G401.6 (cell line): ENCODE results near the gene ZNHIT1.

Experiments
- FAIRE-seq: peaks from 2 replicates; lab custom pipeline; 2012; peaks lifted over from hg19 to GRCh38; lab: Jason Lieb, UNC

The ZNHIT1 gene

DNA sequence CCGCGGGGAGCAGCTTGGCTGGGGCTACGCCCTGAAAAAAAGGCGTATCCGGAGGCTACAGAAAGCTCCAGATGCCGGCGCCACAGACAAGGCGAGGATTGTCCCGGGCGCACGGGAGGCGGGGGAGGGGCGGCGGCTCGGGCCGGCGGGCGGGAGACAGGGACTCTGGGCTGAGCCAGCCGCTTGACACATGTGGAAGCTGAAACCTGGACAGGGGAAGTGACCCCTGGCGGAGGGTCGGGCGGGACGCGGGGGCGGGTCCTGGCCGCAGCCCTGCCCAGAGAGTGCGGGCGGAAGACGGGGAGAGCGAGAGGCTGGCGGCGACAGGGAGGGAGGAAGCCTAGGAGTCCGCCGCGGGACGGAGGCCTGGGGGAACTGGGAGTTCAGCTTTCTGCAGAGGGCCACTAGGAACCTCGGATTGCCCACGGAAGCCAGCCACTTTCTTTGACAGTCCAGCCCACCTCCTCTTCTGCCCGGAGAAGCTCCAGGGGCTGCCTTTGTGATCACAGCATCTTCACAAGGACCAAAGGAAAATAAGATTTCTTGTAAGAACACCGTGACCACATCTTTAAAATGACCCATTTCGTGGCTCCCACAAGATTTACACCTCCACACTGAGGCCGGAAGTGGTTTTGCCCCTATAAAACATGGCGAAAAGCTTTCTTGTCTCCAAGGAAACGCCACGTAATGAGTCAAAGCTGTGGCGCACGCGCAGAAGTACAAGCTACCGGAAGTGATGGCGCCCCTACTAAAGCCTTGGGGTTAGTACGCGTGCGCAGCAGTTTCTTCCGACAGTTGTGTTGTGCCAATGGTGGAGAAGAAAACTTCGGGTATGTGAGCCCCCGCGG, at the start of gene ZNHIT1, which contains the start of gene PLOD3:
TSS of gene ZNHIT1 (plus strand) at position 778 of the 848 bp plus-strand sequence. CDS start at position 809, 31 bp downstream.
TSS of gene PLOD3 (minus strand) at position 194 of the 848 bp plus-strand sequence. CDS start 307 bp downstream, outside the sequence.
- FAIRE-seq, result peak; percentile 98

DNA sequence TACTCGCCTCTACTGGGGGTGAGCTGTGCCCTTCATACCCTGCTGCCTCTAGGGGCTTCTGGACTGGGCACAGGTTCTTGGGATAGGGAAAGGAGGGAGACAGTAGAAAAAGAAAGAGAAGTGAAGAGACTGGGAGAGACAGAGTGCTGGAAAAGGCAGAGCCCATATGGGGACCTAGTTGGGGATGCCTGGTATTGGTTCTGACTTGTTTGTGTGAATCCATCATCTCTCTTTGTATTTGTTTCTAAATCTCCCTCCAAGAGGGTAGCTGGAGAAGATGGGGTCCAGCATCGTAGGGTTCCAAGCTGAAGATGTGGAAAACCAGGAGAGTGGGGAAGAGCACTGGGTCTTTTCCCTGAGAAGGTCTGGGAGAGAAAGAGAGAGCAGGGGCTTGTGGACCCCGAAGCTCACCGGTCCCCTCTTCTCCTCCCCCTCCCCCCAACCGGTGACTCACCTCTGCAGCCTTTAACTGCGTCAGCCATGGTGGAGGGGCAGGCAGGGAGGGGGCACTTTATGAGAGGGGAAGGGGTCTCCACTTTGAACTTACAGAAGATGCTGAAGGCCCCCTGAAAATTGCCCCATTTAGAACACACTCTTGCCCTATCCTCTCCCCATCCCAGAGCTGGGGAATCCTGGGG, 49.4 kb upstream of the ZNHIT1 start:
- FAIRE-seq, result no peak

DNA sequence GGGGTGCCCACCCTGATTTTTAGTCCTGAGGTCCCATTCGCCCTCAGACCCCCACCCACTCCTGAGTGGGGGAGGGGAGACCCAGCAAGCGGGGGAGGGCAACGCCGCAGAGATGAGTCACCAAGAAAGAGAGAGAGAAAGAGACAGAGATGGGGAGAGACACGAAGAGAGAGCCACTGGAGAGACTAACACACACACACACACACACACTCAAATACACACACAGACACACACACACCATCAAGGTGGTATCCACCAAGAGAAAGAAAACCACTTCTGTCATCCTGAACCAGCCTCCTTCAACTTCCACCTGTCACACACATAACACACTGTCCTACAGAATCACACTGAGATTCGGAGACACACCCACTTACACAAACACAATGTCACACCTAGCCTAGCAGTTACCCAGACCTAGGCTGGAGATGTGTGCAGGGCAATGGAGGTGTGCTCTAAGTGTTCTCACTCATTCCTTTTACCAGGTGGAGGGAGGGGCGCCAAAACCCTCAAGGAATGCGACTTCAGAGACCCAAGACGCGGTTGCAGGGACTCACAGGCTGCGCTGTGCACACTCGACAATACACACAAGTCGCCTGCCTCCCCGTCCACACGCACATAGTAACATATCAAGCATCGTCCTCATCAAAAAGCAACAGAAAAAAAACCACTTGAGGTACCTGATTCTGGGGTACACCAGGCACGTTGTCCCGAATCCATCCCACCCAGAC, 48.7 kb upstream of the ZNHIT1 start:
- FAIRE-seq, result no peak

DNA sequence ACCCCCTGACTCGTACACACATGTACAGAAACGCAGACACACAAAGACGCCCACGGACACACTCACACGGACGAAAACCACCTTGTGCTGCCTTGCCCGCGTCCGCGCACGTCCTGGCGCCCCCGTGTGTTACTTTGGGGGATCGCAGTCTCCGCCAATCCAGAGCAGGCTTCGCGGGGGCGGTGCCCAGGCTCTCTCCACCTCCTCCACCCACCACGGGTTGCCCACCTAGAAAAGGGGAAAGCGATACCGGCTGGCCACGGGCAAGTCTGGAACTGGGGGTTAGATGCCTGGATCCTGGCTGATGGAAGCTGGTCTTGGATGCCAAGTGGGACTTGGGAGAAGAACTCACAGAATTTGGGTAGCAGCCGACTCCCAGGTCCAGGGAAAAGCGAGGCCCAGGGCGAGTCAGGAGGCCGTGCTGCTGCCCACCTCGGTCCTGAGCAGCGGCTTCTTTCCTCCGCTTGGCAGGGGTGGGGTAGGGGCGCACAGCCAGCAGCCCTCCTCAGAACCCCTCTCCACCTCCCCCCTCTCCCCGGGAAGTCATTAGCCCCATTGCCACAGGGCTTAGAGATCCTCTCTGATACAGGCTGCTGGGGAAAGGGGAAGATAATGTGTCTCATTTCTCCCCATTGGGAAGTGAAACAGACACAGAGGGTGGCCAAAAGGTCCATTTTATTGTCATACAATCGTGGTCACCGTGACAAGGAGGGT, 48.0 kb upstream of the ZNHIT1 start:
- FAIRE-seq, result no peak

DNA sequence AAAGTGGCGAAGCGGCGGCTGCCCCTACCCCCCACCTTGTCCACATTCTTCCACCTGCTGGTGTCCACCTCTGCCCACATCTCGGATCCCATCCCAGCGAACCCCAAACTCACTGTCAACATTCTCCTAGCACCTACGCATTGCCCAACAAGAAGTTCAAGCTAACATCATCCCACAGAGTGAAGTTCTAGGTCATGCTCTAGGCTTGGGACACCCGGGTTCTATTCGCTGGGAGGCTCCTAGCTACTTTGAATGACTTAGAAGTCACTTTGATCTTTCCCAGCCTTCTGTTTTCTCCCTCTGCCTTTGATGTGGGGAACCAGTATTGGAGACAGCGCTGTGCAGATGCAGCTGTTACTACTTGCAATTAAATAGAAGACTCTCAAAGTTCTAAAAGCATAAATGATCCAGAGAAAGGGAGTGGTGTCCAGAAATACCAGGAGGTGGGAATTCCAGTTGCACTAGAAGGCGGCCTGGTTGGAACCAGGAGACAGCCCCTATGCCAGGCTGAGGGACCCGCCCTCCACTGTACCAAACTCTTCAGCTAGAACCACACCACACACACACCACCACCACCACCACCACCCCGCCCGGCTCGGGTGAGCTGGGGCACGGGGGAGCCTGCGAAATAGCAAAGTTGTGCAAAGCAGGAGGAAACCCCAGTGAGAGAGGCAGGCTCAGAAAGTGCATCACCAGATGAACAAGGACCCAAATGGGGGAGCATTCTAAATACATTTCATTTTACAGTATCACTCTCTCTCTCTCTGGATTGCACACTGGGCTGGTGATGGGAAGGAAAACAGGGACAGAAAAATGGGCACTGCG, 47.1 kb upstream of the ZNHIT1 start:
- no peak for FAIRE-seq

DNA sequence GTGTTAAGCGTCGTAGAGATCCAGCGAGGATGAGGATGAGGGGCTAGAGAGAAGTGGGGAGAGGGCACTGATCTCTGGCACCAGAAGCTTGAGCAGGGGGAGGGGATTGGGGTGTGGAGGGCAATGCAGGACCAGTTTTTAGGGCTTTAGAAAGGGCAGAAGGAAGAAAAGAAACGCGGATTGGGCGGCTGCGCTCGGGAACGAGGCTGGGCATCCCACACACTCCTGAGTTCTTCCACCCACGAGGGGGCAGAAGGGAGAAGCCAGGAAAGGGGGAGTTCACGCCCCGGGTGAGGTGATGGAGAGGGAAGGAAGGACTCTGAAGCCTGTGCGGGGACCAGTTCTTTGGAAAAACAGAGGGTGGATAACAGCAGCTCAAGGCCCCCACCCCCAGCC, 46.5 kb upstream of the ZNHIT1 start:
- FAIRE-seq, result no peak

DNA sequence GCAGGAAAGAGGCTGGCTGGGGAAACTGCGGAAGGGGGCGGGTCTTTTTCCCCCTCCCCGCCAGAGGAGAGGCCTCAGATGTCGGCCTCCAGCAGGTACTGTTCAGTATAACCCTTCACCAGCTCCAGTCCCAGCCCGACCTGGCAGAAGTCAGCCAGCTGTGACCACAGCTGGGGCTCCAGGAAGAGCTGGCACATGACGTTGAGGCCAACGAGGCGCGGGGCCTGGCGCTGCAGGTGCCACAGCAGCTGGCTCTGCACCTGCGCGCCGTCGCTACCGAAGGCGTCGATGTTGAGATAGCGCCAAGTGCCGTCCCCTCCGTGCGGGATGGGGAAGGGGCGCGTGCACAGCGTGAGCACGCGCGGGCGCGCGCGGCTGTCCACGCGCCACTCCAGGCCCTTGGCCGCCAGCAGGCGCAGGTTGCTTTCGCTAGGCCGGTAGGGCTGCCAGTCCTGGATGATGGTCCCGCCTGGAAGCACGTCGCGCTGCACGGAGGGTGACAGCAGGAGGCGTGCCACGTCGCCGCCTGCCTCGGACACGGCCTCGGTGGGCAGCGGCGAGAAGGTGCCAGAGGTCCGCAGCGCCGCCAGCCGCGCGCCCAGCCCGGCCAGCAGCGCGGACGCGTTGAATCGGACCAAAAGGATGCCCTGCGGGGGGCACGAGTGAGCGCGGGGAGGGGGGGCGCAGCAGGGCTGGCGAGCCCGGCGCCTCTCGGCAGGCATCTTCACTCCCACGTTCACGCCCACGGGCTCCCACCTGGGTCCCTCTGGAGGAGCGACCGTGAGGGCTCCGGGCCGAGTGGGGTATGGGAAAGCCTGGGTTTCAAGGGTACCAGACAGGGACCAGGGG, 45.7 kb upstream of the ZNHIT1 start:
- no peak for FAIRE-seq

DNA sequence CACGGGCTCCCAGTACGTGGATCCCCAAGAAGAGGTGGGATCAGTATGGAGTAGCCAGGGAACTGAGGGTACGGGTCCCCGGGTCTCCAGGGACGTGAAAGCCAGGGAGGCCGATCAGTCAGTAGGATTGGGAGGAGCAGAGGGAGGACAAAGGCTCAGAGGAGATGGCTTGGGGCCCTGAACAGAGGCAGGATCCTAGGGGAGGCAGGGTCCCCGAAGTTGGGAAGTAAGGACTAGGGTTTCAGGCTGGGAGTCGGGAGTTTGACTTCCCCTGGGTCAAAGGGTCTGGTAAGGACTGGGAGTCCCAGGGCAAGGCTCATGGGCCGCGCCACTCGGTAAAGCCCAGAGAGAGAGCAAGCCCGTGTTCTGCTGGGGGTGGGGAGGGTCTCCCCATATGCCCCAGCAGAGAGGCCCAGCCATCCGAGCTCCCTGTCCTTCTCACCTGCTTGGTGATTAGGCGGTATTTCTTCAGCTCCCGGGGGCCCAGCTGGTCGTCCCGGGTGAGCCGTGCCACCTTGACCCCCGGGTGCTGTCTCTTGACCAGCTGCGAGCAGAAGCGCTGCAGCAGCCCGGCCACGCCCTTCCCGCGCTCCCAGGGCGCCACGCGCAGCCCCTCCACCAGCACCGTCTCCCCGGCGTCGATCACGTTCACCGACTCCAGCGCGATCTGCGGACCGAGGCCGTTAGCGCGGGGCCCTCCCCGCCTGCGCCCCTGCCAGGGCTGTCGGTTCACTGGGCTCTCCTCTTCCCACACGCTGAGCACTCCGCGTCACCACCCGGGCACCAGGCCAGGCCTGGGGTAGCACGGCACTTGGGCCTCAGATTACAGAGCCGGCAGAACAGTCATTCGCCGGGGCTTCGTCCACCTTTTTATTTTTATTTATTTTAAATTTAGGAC, 44.9 kb upstream of the ZNHIT1 start:
- no peak for FAIRE-seq

DNA sequence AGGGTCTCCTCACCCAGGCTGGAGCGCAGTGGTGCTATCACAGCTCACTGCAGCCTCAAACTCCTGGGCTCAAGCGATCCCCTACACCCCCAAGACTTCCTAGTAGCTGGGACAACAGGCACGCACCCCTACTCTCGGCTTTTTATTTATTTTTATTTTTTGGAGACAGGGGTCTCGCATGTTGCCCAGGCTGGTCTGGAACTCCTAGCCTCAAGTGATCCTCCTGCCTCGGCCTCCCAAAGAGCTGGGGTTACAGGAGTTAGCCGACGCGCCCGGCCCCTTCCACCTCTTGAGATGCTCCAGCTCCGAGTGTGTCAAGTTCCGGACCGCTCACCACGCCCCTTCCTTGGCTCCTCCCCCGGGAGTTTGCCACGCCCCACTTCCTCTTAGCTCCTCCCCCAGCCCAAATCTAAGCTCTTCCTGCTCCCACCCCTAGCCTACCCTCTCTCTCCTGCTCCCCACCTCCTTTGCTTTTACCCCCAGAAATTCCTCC, 44.2 kb upstream of the ZNHIT1 start:
- FAIRE-seq, result no peak

DNA sequence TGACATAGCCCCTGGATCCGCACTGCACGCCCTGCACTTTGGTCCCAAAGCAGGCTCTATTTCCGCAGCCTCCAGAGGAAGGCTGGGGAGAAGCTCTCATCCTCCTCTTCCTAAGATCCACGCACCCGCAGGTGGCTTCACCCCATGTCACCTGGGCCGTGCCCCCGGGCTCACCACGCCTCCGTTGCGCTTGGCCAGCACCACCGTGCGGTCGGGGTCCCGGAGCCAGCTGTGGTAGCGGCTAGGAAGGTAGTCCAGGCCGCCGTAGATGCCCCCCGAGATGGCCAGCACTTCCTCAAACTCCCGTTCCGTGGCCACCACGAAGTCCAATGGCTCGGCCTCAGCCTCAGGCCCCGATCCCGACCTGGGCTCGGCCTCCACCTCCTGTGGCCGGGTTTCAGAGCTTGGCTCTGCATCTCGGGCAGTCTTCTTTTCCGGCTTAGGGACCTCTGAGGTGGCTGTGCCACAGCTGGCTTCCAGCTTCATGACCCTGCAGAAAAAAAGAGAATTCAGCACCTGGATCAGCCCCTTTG, 43.6 kb upstream of the ZNHIT1 start:
- FAIRE-seq, result no peak

DNA sequence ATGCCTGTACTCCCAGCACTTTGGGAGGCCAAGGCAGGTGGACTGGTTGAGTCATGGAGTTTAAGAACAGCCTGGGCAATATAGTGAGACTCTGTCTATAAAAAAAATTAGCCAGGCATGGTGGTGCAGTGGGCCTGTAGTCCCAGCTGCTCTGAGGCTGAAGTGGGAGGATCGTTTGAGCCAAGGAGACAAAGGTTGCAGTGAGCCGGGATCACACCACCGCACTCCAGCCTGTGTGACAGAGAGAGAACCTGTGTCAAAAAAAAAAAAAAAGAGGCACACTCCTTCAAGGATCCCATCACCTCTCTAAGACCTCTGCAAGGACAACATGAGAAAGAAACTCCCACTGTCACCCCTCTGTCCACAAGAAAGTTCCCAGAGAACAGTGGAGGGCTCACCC, 42.3 kb upstream of the ZNHIT1 start:
- FAIRE-seq, result no peak

DNA sequence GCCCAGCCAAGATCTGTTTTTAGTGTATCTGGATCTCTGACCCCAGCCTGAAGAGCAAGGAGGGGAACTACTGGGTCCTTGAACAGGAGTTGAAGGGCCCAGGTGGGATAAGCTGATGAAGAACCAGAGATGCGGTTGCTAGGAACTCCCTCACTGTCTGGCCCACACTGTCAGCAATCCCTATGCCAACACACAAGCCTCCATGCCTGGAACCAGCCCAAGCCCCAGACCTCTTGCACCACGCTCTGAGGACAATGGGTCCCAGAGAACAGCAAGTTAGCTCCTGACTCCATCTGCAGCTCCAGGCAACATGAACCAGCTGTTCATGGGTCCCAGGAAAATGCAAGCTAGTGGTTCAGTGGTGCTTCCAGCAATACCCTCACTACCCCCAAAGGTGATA, 40.3 kb upstream of the ZNHIT1 start:
- no peak for FAIRE-seq

DNA sequence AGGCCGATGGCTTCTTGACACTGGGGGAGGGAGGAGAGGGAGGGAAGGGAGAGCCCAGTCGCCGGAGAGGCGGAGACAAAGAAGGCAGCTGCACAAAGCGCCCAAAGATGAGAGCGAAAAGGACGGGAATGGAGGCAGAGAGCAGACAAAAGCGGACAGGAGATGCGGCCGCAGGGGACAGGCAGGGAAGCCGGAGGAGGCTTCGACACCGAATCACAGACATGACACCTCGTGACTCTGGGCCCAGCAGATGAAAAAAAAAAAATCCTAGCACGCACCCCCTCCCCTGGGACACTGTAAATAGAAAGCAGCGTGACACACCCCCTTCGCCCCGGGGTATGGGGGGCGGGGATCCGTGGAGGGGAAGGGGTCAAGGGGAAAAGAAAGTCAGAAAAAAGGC, 38.8 kb upstream of the ZNHIT1 start:
- FAIRE-seq, result no peak

DNA sequence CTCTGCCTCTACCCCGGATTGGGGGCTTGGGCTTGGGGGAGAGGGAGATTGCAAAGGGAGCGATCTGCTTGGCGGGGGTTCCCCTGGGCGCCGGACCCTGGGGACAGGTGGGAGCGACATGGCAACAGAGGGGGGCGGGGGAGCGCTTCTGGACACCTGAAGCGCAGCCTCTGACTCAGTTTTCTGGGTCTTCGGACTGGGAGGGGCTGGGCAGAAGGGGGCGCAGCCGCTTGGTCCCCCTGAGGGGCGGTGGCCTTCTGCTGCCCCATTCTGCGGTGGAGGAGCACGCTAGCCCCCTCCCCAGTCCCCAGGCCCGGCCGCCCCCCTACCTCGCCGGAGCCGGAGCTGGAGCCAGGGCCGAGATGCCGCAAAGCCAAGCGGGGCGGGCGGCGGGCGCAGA, 38.3 kb upstream of the ZNHIT1 start:
- no peak for FAIRE-seq

DNA sequence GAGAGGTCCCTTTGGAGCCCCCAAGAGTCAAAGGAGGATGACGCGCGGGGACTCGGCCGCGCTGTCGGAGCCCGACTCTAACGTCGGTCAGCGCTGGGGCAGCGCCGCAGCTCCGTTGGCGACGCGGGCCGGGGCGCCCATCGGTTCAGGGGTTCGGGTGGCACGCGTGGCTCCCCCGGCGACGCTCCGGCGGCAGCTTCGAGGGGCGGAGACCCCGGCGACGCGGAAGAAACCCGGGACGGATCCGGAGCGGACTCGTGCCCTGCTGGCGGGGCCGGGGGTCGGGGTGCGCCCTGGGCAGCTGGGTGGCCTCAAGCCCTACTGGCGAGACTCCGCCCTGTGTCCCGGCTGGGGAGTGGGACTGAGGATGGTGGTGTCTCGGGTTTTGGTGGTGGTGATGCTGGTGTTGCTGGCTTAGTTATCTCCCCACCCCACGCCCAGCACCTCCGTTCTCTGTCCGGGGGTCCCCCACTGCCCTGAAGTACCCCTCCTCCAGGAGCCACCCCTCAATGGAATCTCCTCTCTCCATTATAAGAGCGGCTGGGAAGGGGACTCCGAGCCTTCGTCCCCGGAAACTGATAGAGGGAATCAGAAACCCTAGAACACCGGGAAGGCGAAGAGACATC, 37.7 kb upstream of the ZNHIT1 start, which contains the start of gene NAT16:
TSS of gene NAT16 (minus strand) at position 164 of the 626 bp plus-strand sequence. CDS start 5,486 bp downstream, outside the sequence.
- no peak for FAIRE-seq

DNA sequence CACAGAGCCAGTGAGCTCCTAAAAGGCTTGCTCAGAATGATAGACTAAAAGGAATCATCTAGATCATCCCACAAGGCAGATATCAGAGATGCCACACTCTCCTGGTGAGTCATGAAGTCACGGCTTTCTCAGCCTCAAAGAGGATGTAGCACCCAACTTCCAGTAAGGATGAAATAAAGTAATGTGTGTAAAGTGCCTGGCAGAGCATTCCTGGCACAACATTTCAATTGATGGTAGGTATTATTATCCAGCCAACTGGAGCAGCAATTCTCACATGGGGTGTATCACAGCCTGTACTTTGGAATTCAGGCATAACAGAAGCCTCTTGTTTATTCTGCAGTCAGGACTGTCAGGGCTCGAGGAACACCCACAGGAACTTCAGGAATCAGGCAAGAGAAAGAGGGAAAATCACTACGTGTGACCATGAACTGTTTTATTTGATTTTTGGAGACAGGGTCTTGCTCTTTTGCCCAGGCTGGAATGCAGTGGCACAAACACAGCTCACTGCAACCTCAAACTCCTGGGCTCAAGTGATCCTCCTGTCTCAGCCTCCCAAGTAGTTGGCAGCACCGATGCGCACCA, 32.6 kb upstream of the ZNHIT1 start:
- FAIRE-seq, result no peak

DNA sequence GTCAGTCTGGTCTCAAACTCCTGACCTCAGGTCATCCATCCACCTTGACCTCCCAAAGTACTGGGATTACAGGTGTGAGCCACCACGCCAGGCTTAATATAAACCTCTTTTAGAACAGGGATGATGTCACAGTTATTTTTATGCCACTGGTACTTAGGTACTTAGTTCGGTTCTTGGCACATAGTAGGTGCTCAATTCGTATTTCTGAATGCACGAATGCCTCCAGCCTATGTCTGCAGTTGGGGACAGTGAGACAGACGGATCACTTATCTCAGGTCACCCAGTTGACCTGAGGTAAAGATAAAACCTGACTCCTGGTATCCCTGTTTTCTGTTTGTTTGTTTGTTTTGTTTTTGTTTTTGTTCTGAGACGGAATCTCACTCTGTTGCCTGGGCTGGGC, 31.8 kb upstream of the ZNHIT1 start:
- no peak for FAIRE-seq

DNA sequence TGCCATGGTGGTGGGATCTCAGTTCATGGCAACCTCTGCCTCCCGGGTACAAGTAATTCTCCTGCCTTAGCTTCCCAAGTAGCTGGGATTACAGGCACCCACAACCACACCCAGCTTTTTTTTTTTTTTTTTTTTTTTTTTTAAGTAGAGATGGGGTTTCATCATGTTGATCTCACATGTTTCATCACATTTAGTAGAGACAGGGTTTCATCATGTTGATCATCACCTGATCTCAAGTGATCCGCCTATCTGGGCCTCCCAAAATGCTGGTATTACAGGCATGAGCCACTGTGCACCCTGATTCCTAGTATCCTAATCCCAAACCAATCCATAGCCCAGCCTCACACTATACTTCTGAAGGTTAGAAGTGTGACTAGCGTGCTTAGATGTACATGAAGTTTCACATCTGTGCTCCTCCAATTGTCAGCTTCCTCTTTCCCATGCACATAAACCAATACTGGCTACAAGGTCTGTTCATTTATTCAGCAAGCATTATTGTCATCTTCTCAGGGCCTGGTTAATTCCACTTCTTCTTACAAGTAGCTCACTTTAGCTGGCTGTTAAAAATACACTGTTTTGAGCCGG, 31.0 kb upstream of the ZNHIT1 start:
- FAIRE-seq, result no peak
